Karpas-422 (cell line): ENCODE results near the gene TMEM178A. TPM values are rescaled to one million over a fixed set of nuclear protein-coding genes. Genes with fewer than 3 reads are reported as not detected.
"Not testable (repeated sequence)": the region's sequence is repeated elsewhere in the genome, so short reads cannot be mapped to it uniquely, and the experiment has no call there.

Experiments used
- DNase-seq: peaks from one replicate; pipeline ENCODE4 v3.0.0-alpha.2; 2015
- H2AFZ ChIP-seq: fragments of 200-600 bp; sonication (generic); 2 replicates; pipeline ENCODE4 v1.6.1; 2014; ENCODE audit warnings: antibody characterized with exemption, low read length, mixed read lengths
- H3K27ac ChIP-seq: fragments of 200-600 bp; sonication (generic); 2 replicates; pipeline ENCODE4 v1.5.1; 2014; ENCODE audit warnings: mild to moderate bottlenecking, low read length, moderate library complexity
- H3K27me3 ChIP-seq: fragments of 200-600 bp; sonication (generic); 2 replicates; pipeline ENCODE4 v1.6.1; 2014; ENCODE audit warnings: low read length, mixed read lengths
- H3K36me3 ChIP-seq: fragments of 200-600 bp; sonication (generic); 2 replicates; pipeline ENCODE4 v1.6.1; 2014; ENCODE audit warnings: low read length, mixed read lengths; ENCODE audit not compliant: insufficient read depth
- H3K4me1 ChIP-seq: fragments of 200-600 bp; sonication (generic); 2 replicates; pipeline ENCODE4 v1.6.1; 2014; ENCODE audit warnings: mild to moderate bottlenecking, low read length, mixed read lengths
- H3K4me2 ChIP-seq: fragments of 200-600 bp; sonication (generic); 2 replicates; pipeline ENCODE4 v1.6.1; 2014; ENCODE audit warnings: low read length, low read depth, mild to moderate bottlenecking; ENCODE audit not compliant: poor library complexity, severe bottlenecking
- H3K4me3 ChIP-seq: fragments of 200-600 bp; sonication (generic); 2 replicates; pipeline ENCODE4 v1.5.1; 2014; ENCODE audit warnings: mild to moderate bottlenecking, antibody characterized with exemption, low read length, mixed read lengths
- H3K79me2 ChIP-seq: fragments of 200-600 bp; sonication (generic); 2 replicates; pipeline ENCODE4 v1.6.1; 2014; ENCODE audit warnings: mild to moderate bottlenecking, low read length, mixed read lengths
- H3K9ac ChIP-seq: fragments of 200-600 bp; sonication (generic); 2 replicates; pipeline ENCODE4 v1.6.0; 2014; ENCODE audit warnings: low read length
- H3K9me2 ChIP-seq: fragments of 200-600 bp; sonication (generic), shearing (Covaris generic); replicated peaks from 2 replicates; pipeline ENCODE4 v1.6.0; 2014; ENCODE audit warnings: mild to moderate bottlenecking, low read length, moderate library complexity; ENCODE audit not compliant: insufficient read depth
- H3K9me3 ChIP-seq: fragments of 300-700, 200-600 bp; sonication (generic); 2 replicates; pipeline ENCODE4 v1.6.1; 2014; ENCODE audit warnings: low read length, mixed read lengths
- H4K20me1 ChIP-seq: fragments of 200-600 bp; sonication (generic); 2 replicates; pipeline ENCODE4 v1.6.1; 2014; ENCODE audit warnings: mild to moderate bottlenecking, antibody characterized with exemption, low read length, low read depth; ENCODE audit not compliant: insufficient read depth
- total RNA-seq: library from RNA; depleted of rRNA; stranded (reverse); fragments of >200 nt; shearing (Covaris generic); gene quantifications from 2 replicates; pipeline ENCODE4 v1.2.3, GENCODE V29; 2014; ENCODE audit warnings: low replicate concordance

TMEM178A gene
- total RNA-seq, 1 experiment from 2014 or later: not detected

- Histone ChIP-seq H3K4me3 (no peak overlapping the region), H4K20me1 (no peaks in the 10 kb centered on the region), H3K4me2 (no peak overlapping the region), H3K9me3 (no peaks in the 10 kb centered on the region), H3K79me2 (no peaks in the 10 kb centered on the region), H3K9ac (no peak overlapping the region), H3K4me1 (no peaks in the 10 kb centered on the region), H3K36me3 (no peaks in the 10 kb centered on the region), H3K27me3 (no peaks in the 10 kb centered on the region), H3K27ac (no peak overlapping the region), H3K9me2 (no peaks in the 10 kb centered on the region), H2AFZ (no peak overlapping the region)
- no peak for DNase-seq
Measured at GRCh38 chr2:39650468-39650867, 15.2 kb upstream of the TMEM178A start.

- H3K27me3 ChIP-seq, H3K4me2 ChIP-seq, H3K9me3 ChIP-seq, H3K27ac ChIP-seq, H3K4me1 ChIP-seq, DNase-seq, H2AFZ ChIP-seq, H3K9me2 ChIP-seq, H3K79me2 ChIP-seq, H3K9ac ChIP-seq, H3K36me3 ChIP-seq, H3K4me3 ChIP-seq, H4K20me1 ChIP-seq: not testable (repeated sequence)
Measured at GRCh38 chr2:39656215-39656614, 9.5 kb upstream of the TMEM178A start.

GRCh38 chr2:39657287-39657937 lies 8.3 kb upstream of the TMEM178A start:
- Histone ChIP-seq H3K36me3 (no peaks in the 10 kb centered on the region), H3K79me2 (no peaks in the 10 kb centered on the region), H3K9ac (no peak overlapping the region), H3K4me2 (no peak overlapping the region), H4K20me1 (no peaks in the 10 kb centered on the region), H3K9me2 (no peaks in the 10 kb centered on the region), H2AFZ (no peak overlapping the region), H3K4me3 (no peak overlapping the region), H3K27me3 (no peaks in the 10 kb centered on the region), H3K9me3 (no peaks in the 10 kb centered on the region), H3K27ac (no peak overlapping the region), H3K4me1 (no peaks in the 10 kb centered on the region)
- no peak for DNase-seq

GRCh38 chr2:39658371-39658770 lies 7.3 kb upstream of the TMEM178A start:
- Histone ChIP-seq H3K4me2 (no peak overlapping the region), H3K9ac (no peak overlapping the region), H3K9me3 (no peaks in the 10 kb centered on the region), H3K36me3 (no peaks in the 10 kb centered on the region), H2AFZ (no peak overlapping the region), H3K27me3 (no peaks in the 10 kb centered on the region), H3K4me1 (no peaks in the 10 kb centered on the region), H3K79me2 (no peaks in the 10 kb centered on the region), H3K4me3 (no peak overlapping the region), H3K9me2 (no peaks in the 10 kb centered on the region), H4K20me1 (no peaks in the 10 kb centered on the region), H3K27ac (no peak overlapping the region)
- no peak for DNase-seq

GRCh38 chr2:39659765-39660611 lies 5.7 kb upstream of the TMEM178A start:
- no peaks in the 10 kb centered on the region for H3K9me3 ChIP-seq
- no peaks in the 10 kb centered on the region for H3K4me1 ChIP-seq
- no peaks in the 10 kb centered on the region for H3K36me3 ChIP-seq
- H3K27me3 ChIP-seq: no peaks in the 10 kb centered on the region
- no peaks in the 10 kb centered on the region for H4K20me1 ChIP-seq
- H3K27ac ChIP-seq: no peak overlapping the region
- no peak overlapping the region for H3K4me2 ChIP-seq
- H3K4me3 ChIP-seq: no peak overlapping the region
- no peaks in the 10 kb centered on the region for H3K9me2 ChIP-seq
- no peak overlapping the region for H2AFZ ChIP-seq
- H3K9ac ChIP-seq: no peak overlapping the region
- H3K79me2 ChIP-seq: no peaks in the 10 kb centered on the region
- no peak for DNase-seq

GRCh38 chr2:39660612-39661236 lies 5.0 kb upstream of the TMEM178A start:
- Histone ChIP-seq H3K9me3 (no peaks in the 10 kb centered on the region), H3K36me3 (no peaks in the 10 kb centered on the region), H3K27me3 (no peaks in the 10 kb centered on the region), H3K4me1 (no peaks in the 10 kb centered on the region), H3K79me2 (no peaks in the 10 kb centered on the region), H3K9me2 (no peaks in the 10 kb centered on the region), H3K4me3 (no peak overlapping the region), H3K9ac (no peak overlapping the region), H3K27ac (no peak overlapping the region), H3K4me2 (no peak overlapping the region), H2AFZ (no peak overlapping the region), H4K20me1 (no peaks in the 10 kb centered on the region)
- DNase-seq: no peak

- H4K20me1 ChIP-seq: no peaks in the 10 kb centered on the region
- no peak overlapping the region for H3K4me2 ChIP-seq
- no peak overlapping the region for H2AFZ ChIP-seq
- no peaks in the 10 kb centered on the region for H3K9me3 ChIP-seq
- no peaks in the 10 kb centered on the region for H3K36me3 ChIP-seq
- no peaks in the 10 kb centered on the region for H3K79me2 ChIP-seq
- H3K9me2 ChIP-seq: no peaks in the 10 kb centered on the region
- no peak overlapping the region for H3K4me3 ChIP-seq
- H3K27ac ChIP-seq: no peak overlapping the region
- no peaks in the 10 kb centered on the region for H3K4me1 ChIP-seq
- DNase-seq: no peak
- H3K27me3 ChIP-seq: no peaks in the 10 kb centered on the region
- no peak overlapping the region for H3K9ac ChIP-seq
Measured at GRCh38 chr2:39661826-39662225, 3.9 kb upstream of the TMEM178A start.

- Histone ChIP-seq H3K36me3 (no peaks in the 10 kb centered on the region), H3K9ac (no peak overlapping the region), H3K27me3 (no peaks in the 10 kb centered on the region), H3K27ac (no peak overlapping the region), H3K4me2 (no peak overlapping the region), H3K4me3 (no peak overlapping the region), H3K9me3 (no peaks in the 10 kb centered on the region), H3K79me2 (no peaks in the 10 kb centered on the region), H2AFZ (no peak overlapping the region), H4K20me1 (no peaks in the 10 kb centered on the region), H3K4me1 (no peaks in the 10 kb centered on the region), H3K9me2 (no peaks in the 10 kb centered on the region)
- no peak for DNase-seq
Measured at GRCh38 chr2:39663187-39663930, 2.4 kb upstream of the TMEM178A start.
